H1 (cell line): Measurements from ENCODE around the gene CCDC107. TPM values are rescaled to one million over a fixed set of nuclear protein-coding genes. Genes with fewer than 3 reads are reported as not detected.

Experiments used
- CEBPB ChIP-seq: IDR thresholded peaks from 2 replicates; pipeline ENCODE4 v1.6.1; 2012; ENCODE audit warnings: low read depth, low read length
- CTBP2 ChIP-seq: IDR thresholded peaks from 2 replicates; pipeline ENCODE4 v1.7.0; 2011; ENCODE audit warnings: borderline replicate concordance, mild to moderate bottlenecking, moderate library complexity, mixed read lengths, low read length; ENCODE audit not compliant: insufficient read depth, insufficient read length
- EP300 ChIP-seq, 2 experiments: IDR thresholded peaks; 1 replicate in 1 of 2; 2 replicates in 1 of 2; pipeline ENCODE4 v1.6.1; 2011 to 2012; ENCODE audit warnings: low read depth in 2 of 2, low read length in 2 of 2, mild to moderate bottlenecking in 2 of 2, borderline replicate concordance in 1 of 2, inconsistent platforms in 1 of 2, moderate library complexity in 1 of 2
- FOSL1 ChIP-seq: IDR thresholded peaks from 2 replicates; pipeline ENCODE4 v1.6.1; 2011; ENCODE audit warnings: mild to moderate bottlenecking, low read depth, low read length, moderate library complexity; ENCODE audit not compliant: insufficient read depth
- HDAC2 ChIP-seq, 2 experiments: fragments of 300-600 bp in 1 of 2; sonication (generic) in 1 of 2; IDR thresholded peaks; 2 replicates each; pipeline ENCODE4 v1.6.1; 2011 to 2012; ENCODE audit warnings: low read depth in 2 of 2, low read length in 2 of 2, mild to moderate bottlenecking in 2 of 2, moderate library complexity in 2 of 2, borderline replicate concordance in 1 of 2, inconsistent platforms in 1 of 2
- HDAC6 ChIP-seq: IDR thresholded peaks from one replicate; pipeline ENCODE4 v1.7.1; 2012; ENCODE audit warnings: low read depth, mild to moderate bottlenecking, inconsistent platforms, low read length, moderate library complexity
- NRF1 ChIP-seq: IDR thresholded peaks from 2 replicates; pipeline ENCODE4 v1.6.1; 2011; ENCODE audit warnings: mild to moderate bottlenecking, low read depth, low read length, improper control_type of control experiment
- PHF8 ChIP-seq: fragments of 200-600 bp; sonication (generic); conservative IDR thresholded peaks from 2 replicates; pipeline ENCODE4 v1.7.1; 2012; ENCODE audit warnings: low read depth, mild to moderate bottlenecking, inconsistent platforms, low read length, moderate library complexity
- POLR2A ChIP-seq, 2 experiments: IDR thresholded peaks; 1 replicate in 1 of 2; 2 replicates in 1 of 2; pipeline ENCODE4 v1.6.1; 2011; ENCODE audit warnings: low read depth in 2 of 2, low read length in 2 of 2, mild to moderate bottlenecking in 2 of 2; ENCODE audit errors: control extremely low read depth in 1 of 2
- RAD21 ChIP-seq, 2 experiments: IDR thresholded peaks in 1 of 2; conservative IDR thresholded peaks in 1 of 2; 2 replicates each; pipeline ENCODE4 v1.6.1; 2011; ENCODE audit warnings: low read depth in 2 of 2, low read length in 2 of 2, improper control_type of control experiment in 1 of 2, inconsistent platforms in 1 of 2, mild to moderate bottlenecking in 1 of 2, moderate library complexity in 1 of 2
- RBBP5 ChIP-seq: IDR thresholded peaks from 2 replicates; pipeline ENCODE4 v1.7.1; 2012; ENCODE audit warnings: low read depth, mild to moderate bottlenecking, inconsistent platforms, low read length, moderate library complexity, borderline replicate concordance
- SIN3A ChIP-seq, 2 experiments: IDR thresholded peaks in 1 of 2; conservative IDR thresholded peaks in 1 of 2; 2 replicates each; pipeline ENCODE4 v1.6.1; 2011 to 2012; ENCODE audit warnings: low read length in 2 of 2, improper control_type of control experiment in 1 of 2, low read depth in 1 of 2, mild to moderate bottlenecking in 1 of 2
- SIX5 ChIP-seq: IDR thresholded peaks from 2 replicates; pipeline ENCODE4 v1.6.1; 2011; ENCODE audit warnings: mild to moderate bottlenecking, low read depth, low read length
- SP4 ChIP-seq: IDR thresholded peaks from 2 replicates; pipeline ENCODE4 v1.6.1; 2012; ENCODE audit warnings: low read length, inconsistent platforms
- SRF ChIP-seq: IDR thresholded peaks from 2 replicates; pipeline ENCODE4 v1.6.1; 2011; ENCODE audit warnings: mild to moderate bottlenecking, low read depth, low read length, moderate library complexity
- TEAD4 ChIP-seq: IDR thresholded peaks from 2 replicates; pipeline ENCODE4 v1.6.1; 2012; ENCODE audit warnings: low read depth, low read length, inconsistent platforms, mixed read lengths
- polyA plus RNA-seq, 7 experiments: library from polyadenylated mRNA; depleted of rRNA in 3 of 7; stranded (reverse) in 5 of 7; unstranded in 2 of 7; fragments of >200 nt in 5 of 7; fragments of 200-250 nt in 2 of 7; gene quantifications; 1 replicate in 5 of 7; 2 replicates in 1 of 7; 4 replicates in 1 of 7; pipeline versions ENCODE4 v1.2.1 to v1.2.3, GENCODE V29; 2011 to 2013; ENCODE audit warnings: missing spikeins in 2 of 7, mixed read lengths in 2 of 7
- total RNA-seq: library from RNA; stranded (reverse); fragmentation: NEBNext Ultra II Directional; extraction: Animal tissue kit (Norgen Biotek cat#: 25700); gene quantifications from 2 replicates; pipeline ENCODE4 v1.2.1, GENCODE V29; 2021
- TF ChIP-seq, protein P1 (sequence below): IDR thresholded peaks from 2 replicates; pipeline ENCODE4 v1.6.1; 2012; ENCODE audit warnings: low read length, inconsistent platforms
- TF ChIP-seq, protein P2 (sequence below), 3 experiments: IDR thresholded peaks; 1 replicate in 2 of 3; 2 replicates in 1 of 3; pipeline versions ENCODE4 v1.5.1 to v1.6.1; 2011; ENCODE audit warnings: low read length in 3 of 3, mild to moderate bottlenecking in 3 of 3, inconsistent platforms in 2 of 3, low read depth in 1 of 3, moderate library complexity in 1 of 3; ENCODE audit not compliant: insufficient read depth in 1 of 3; ENCODE audit errors: control extremely low read depth in 1 of 3

Gene CCDC107
- total and polyA plus RNA-seq, 2 of the 8 experiments (the other 6 are each of a cell fraction or from before 2014, with no cell fraction given) = 8.2 to 9.0 TPM

DNA sequence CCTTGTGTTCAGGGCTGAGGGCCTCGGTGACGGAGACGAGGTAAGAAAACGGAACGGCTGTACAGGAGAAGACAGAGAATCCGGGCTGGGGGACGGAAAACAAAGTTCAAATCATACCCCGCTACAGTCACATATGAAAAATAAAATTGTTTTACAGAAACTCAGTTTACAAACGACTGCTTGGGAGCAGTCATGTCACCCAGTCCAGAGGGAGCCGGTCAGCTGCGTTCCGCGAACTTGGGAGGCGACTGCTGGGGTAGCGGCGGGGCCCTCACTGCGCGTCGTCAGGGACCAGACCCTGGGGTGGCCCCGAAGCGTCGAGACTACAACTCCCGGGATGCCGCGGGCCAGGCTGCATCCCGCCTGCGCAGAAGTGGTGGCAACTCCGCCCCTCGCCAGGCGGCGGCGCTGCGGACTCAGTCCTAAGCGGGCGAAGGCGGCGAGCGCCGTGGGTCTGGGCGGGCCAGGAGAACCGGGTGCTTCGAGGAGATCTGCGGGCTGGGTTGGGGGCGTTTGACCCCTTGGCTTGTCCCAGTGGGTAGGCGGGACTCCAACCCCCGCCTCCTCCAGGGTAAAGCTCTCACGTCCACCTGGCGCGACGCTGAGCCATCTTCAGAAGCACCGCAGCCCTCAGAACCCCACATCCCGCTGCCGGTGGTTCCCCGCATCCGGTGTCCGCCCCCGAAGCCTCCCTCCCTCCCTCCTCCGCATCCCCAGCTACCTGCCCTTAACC is 11.4 kb upstream of the CCDC107 start (continued):
- TF ChIP-seq, protein P1, sequence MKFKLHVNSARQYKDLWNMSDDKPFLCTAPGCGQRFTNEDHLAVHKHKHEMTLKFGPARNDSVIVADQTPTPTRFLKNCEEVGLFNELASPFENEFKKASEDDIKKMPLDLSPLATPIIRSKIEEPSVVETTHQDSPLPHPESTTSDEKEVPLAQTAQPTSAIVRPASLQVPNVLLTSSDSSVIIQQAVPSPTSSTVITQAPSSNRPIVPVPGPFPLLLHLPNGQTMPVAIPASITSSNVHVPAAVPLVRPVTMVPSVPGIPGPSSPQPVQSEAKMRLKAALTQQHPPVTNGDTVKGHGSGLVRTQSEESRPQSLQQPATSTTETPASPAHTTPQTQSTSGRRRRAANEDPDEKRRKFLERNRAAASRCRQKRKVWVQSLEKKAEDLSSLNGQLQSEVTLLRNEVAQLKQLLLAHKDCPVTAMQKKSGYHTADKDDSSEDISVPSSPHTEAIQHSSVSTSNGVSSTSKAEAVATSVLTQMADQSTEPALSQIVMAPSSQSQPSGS = no peak
- TF ChIP-seq POLR2A (IDR thresholded peaks at IDR 0.05; ENCODE audit: control extremely low read depth in 1 of 2, low read depth in 2 of 2, low read length in 2 of 2) (peak in 1 of 2 experiments; percentile 66; a peak in 1 of 3 replicates), EP300 (IDR thresholded peaks at IDR 0.05; ENCODE audit: borderline replicate concordance in 1 of 2, low read depth in 2 of 2, low read length in 2 of 2) (no peak), CEBPB (no peak), RAD21 (IDR thresholded peaks at IDR 0.05 in 1 of 2, conservative IDR thresholded peaks at IDR 0.05 in 1 of 2; ENCODE audit: low read depth in 2 of 2, low read length in 2 of 2) (peak; percentile 77 to 84), PHF8 (peak; percentile 76), SIX5 (peak; percentile 53), RBBP5 (no peak), SIN3A (conservative IDR thresholded peaks at IDR 0.05 in 1 of 2, IDR thresholded peaks at IDR 0.05 in 1 of 2; ENCODE audit: low read depth in 1 of 2, low read length in 2 of 2) (peak in 1 of 2 experiments; percentile 69; a peak in 1 of 4 replicates), SRF (no peak), TEAD4 (no peak), CTBP2 (no peak), SP4 (no peak), HDAC2 (IDR thresholded peaks at IDR 0.05; ENCODE audit: borderline replicate concordance in 1 of 2, low read depth in 2 of 2, low read length in 2 of 2) (peak in 1 of 2 experiments; percentile 64; a peak in 1 of 4 replicates), FOSL1 (no peak), NRF1 (peak; percentile 55), HDAC6 (no peak)
- TF ChIP-seq, protein P2, sequence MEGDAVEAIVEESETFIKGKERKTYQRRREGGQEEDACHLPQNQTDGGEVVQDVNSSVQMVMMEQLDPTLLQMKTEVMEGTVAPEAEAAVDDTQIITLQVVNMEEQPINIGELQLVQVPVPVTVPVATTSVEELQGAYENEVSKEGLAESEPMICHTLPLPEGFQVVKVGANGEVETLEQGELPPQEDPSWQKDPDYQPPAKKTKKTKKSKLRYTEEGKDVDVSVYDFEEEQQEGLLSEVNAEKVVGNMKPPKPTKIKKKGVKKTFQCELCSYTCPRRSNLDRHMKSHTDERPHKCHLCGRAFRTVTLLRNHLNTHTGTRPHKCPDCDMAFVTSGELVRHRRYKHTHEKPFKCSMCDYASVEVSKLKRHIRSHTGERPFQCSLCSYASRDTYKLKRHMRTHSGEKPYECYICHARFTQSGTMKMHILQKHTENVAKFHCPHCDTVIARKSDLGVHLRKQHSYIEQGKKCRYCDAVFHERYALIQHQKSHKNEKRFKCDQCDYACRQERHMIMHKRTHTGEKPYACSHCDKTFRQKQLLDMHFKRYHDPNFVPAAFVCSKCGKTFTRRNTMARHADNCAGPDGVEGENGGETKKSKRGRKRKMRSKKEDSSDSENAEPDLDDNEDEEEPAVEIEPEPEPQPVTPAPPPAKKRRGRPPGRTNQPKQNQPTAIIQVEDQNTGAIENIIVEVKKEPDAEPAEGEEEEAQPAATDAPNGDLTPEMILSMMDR (IDR thresholded peaks at IDR 0.05; ENCODE audit: control extremely low read depth in 1 of 3, insufficient read depth in 1 of 3, low read depth in 1 of 3, low read length in 3 of 3) = peak; percentile 89 to 98 (median 93)
